Heart left ventricle (tissue), 16 donors: ENCODE measurements around the gene NKX2-4. TPM values are rescaled to one million over a fixed set of nuclear protein-coding genes. Genes with fewer than 3 reads are reported as not detected.

ENCODE experiments used
- ATAC-seq, 4 donors: fragments of 200-7000 bp; cut with Tn5 transposase; one replicate each; pipeline ENCODE4 v1.9.1; 2020 to 2022; ENCODE audit warnings: moderate library complexity in 4 of 4, mild to moderate bottlenecking in 3 of 4, moderate number of reproducible peaks in 1 of 4
- DNase-seq, 5 donors: peaks; one replicate each; pipeline ENCODE4 v3.0.0-alpha.2; 2020
- H3K27ac ChIP-seq, 12 donors: fragments of 200-600 bp; sonication (generic) in 4 of 12; one replicate each; pipeline versions ENCODE4 v1.5.0 to v1.8.0; 2016 to 2022; ENCODE audit warnings: mild to moderate bottlenecking in 2 of 12
- H3K27me3 ChIP-seq, 9 donors: fragments of 200-600 bp; sonication (generic) in 2 of 9; one replicate each; pipeline versions ENCODE4 v1.5.1 to v1.8.0; 2016 to 2022; ENCODE audit warnings: mild to moderate bottlenecking in 3 of 9
- H3K36me3 ChIP-seq, 9 donors: fragments of 200-600 bp; sonication (generic) in 2 of 9; one replicate each; pipeline versions ENCODE4 v1.5.0 to v1.8.0; 2018 to 2022; ENCODE audit warnings: mild to moderate bottlenecking in 2 of 9
- H3K4me1 ChIP-seq, 12 donors: fragments of 200-600 bp; sonication (generic) in 4 of 12; one replicate each; pipeline versions ENCODE4 v1.5.0 to v1.8.0; 2016 to 2022; ENCODE audit warnings: mild to moderate bottlenecking in 3 of 12
- H3K4me3 ChIP-seq, 12 donors: fragments of 200-600 bp; sonication (generic) in 4 of 12; one replicate each; pipeline versions ENCODE4 v1.5.0 to v1.8.0; 2017 to 2022; ENCODE audit warnings: mild to moderate bottlenecking in 9 of 12, moderate library complexity in 4 of 12
- H3K9me3 ChIP-seq, 12 donors: fragments of 200-600 bp; sonication (generic) in 4 of 12; one replicate each; pipeline versions ENCODE4 v1.5.0 to v1.8.0; 2016 to 2022; ENCODE audit warnings: mild to moderate bottlenecking in 1 of 12
- CTCF ChIP-seq, 12 donors: fragments of 200-600 bp; sonication (generic) in 4 of 12; IDR thresholded peaks; one replicate each; pipeline versions ENCODE4 v1.5.0 to v1.8.0; 2018 to 2022; ENCODE audit warnings: antibody characterized with exemption in 12 of 12, mild to moderate bottlenecking in 5 of 12
- POLR2A ChIP-seq, 2 donors: fragments of 450-650 bp; IDR thresholded peaks; one replicate each; pipeline ENCODE4 v1.6.1; 2017; ENCODE audit warnings: antibody characterized with exemption in 2 of 2, mild to moderate bottlenecking in 2 of 2, moderate library complexity in 2 of 2
- WGBS, 4 donors: extraction: QIAGEN DNeasy Blood & Tissue Kit in 2 of 4; methylation state at CpG; one replicate each; pipeline versions ENCODE4 v1.1.5 to v1.1.7; 2013 to 2018; 5-methylcytosine and 5-hydroxymethylcytosine counted together
- intact Hi-C, 10 donors: fragments of 100-400 bp; cut with DNase I; formaldehyde crosslinking; loops; one replicate each; pipeline versions ENCODE4 v1.11.1 to v1.14.2; 2022
- polyA plus RNA-seq, 2 donors: library from polyadenylated mRNA; stranded (reverse); fragments of 200-250 nt; gene quantifications; one replicate each; pipeline ENCODE4 v1.2.3, GENCODE V29; 2013
- total RNA-seq, 9 donors: library from RNA; depleted of rRNA in 2 of 9; stranded (reverse); fragments of >200 nt in 2 of 9; fragmentation: NEBNext Ultra II Directional in 3 of 9; extraction: Animal tissue kit (Norgen Biotek cat#: 25700) in 3 of 9; gene quantifications; one replicate each; pipeline versions ENCODE4 v1.1.0 to v1.2.4, GENCODE V29; 2016 to 2023
- donor health status: ischemic (EF 13 %, LVEDD 7.1; RV severe dilation, severe dysfunction).
- donor health status: healthy with polysubstance abuse.
- donor health status: DM: no; HTN: yes; CAD: no.
- donor health status: DM: no; HTN: no; CAD: no.
- donor health status: ischemic (EF 25% LVEDD 6.9; RV normal size, moderate dysfunction).
- donor health status: ischemic (EF 25% LVEDD 5.7; RV mildly dilated, moderate dysfunction).
- donor health status: healthy.
- donor health status: DM: yes; HTN: yes; CAD: no.
- donor health status: ischemic (EF 35%, LVEDD 5.7; RV mildly dilated, moderate dysfunction).
- donor health status: nonischemic (EF 11% LVEDD 7.7; RV severe dilation, severe dysfunction).
- donor health status: DM: yes; HTN: yes; CAD: no.
- donor health status: PGD.
- donor health status: ischemic (EF 29% LVEDD 5.4; RV normal size, mild dysfunction).
- donor health status: nonischemic (EF 23%, LVEDD 6.1; RV moderate dilation, normal function).

The NKX2-4 gene
- total and polyA plus RNA-seq, 11 donors, result not detected

GRCh38 chr20:21381619-21382018, 15.7 kb downstream of the NKX2-4 start:
- no peak for ATAC-seq
- H3K27me3 ChIP-seq, result no peaks in the 10 kb centered on the region
- TF ChIP-seq CTCF (IDR thresholded peaks at IDR 0.05), result no peak
- TF ChIP-seq POLR2A (IDR thresholded peaks at IDR 0.05), result no peak
- peaks cover 0 to 88% (median 69%) of the 10 kb centered on the region in 9 donors for H3K36me3 ChIP-seq
- H3K27ac ChIP-seq, result no peak overlapping the region
- H3K4me1 ChIP-seq, result no peaks in the 10 kb centered on the region
- no peaks in the 10 kb centered on the region for H3K9me3 ChIP-seq
- no peak overlapping the region for H3K4me3 ChIP-seq
- DNase-seq, result no peak
- WGBS, 4 donors, result 94 to 100% (median 97%) methylated on average over 1 of the region's 1 CpG
- intact Hi-C loops, result loop anchor here in 2 of 10 donors (10.0 kb wide), 2 partner anchors 87 to 257 kb away; partner anchors contain the start of gene KIZ (in 1 of the 2)

- ATAC-seq (no peak), DNase-seq (no peak)
- intact Hi-C loops, result loop anchor here in 2 of 10 donors (10.0 kb wide), 2 partner anchors 86 to 256 kb away; partner anchors contain the start of gene KIZ (in 1 of the 2)
These were observed 16.6 kb downstream of the NKX2-4 start for GRCh38 chr20:21380711-21381110.

GRCh38 chr20:21378259-21378658, 19.1 kb downstream of the NKX2-4 start:
- H3K36me3 ChIP-seq, result peaks cover 0 to 66% (median 37%) of the 10 kb centered on the region in 9 donors
- H3K27ac ChIP-seq, result no peak overlapping the region
- peaks cover 0 to 12% (median 0%) of the 10 kb centered on the region in 12 donors for H3K4me1 ChIP-seq
- H3K4me3 ChIP-seq, result no peak overlapping the region
- no peaks in the 10 kb centered on the region for H3K27me3 ChIP-seq
- intact Hi-C loops, result no loop called here
- no peaks in the 10 kb centered on the region for H3K9me3 ChIP-seq
- DNase-seq, result no peak
- 88 to 92% (median 89%) methylated on average over 5 of the region's 5 CpGs for WGBS, 4 donors
- TF ChIP-seq CTCF (IDR thresholded peaks at IDR 0.05), result no peak
- ATAC-seq, result no peak

More at GRCh38 chr20:21380711-21381110, 16.6 kb downstream of the NKX2-4 start:
- Histone ChIP-seq H3K4me1 (no peaks in the 10 kb centered on the region), H3K36me3 (peaks cover 0 to 88% (median 60%) of the 10 kb centered on the region in 9 donors), H3K27me3 (no peaks in the 10 kb centered on the region), H3K27ac (no peak overlapping the region), H3K4me3 (no peak overlapping the region), H3K9me3 (no peaks in the 10 kb centered on the region)
- no peak for TF ChIP-seq CTCF (IDR thresholded peaks at IDR 0.05)
- TF ChIP-seq POLR2A (IDR thresholded peaks at IDR 0.05), result no peak
- 82 to 94% (median 86%) methylated on average over 2 of the region's 2 CpGs for WGBS, 4 donors

GRCh38 chr20:21377701-21378100, 19.6 kb downstream of the NKX2-4 start:
- 80 to 86% (median 82%) methylated on average over 9 of the region's 9 CpGs for WGBS, 4 donors
- DNase-seq, result no peak
- peaks cover 0 to 12% (median 0%) of the 10 kb centered on the region in 12 donors for H3K4me1 ChIP-seq
- no peaks in the 10 kb centered on the region for H3K9me3 ChIP-seq
- intact Hi-C loops, result no loop called here
- no peak overlapping the region for H3K4me3 ChIP-seq
- H3K27ac ChIP-seq, result no peak overlapping the region
- peaks cover 0 to 61% (median 37%) of the 10 kb centered on the region in 9 donors for H3K36me3 ChIP-seq
- no peak for ATAC-seq
- H3K27me3 ChIP-seq, result no peaks in the 10 kb centered on the region
- TF ChIP-seq POLR2A (IDR thresholded peaks at IDR 0.05) (no peak), CTCF (IDR thresholded peaks at IDR 0.05) (no peak)
